PFSK-1 (cell line): ENCODE data around the gene AR.

ENCODE experiments used
- FOXP2 ChIP-seq: optimal IDR thresholded peaks from 2 replicates; pipeline ENCODE3; 2011; ENCODE audit warnings: borderline replicate concordance, control low read depth, inconsistent platforms; ENCODE audit not compliant: insufficient read depth; ENCODE audit errors: extremely low read length, extremely low read depth
- POLR2AphosphoS5 ChIP-seq: IDR thresholded peaks from 2 replicates; pipeline ENCODE4 v1.6.1; 2012; ENCODE audit warnings: low read depth, mild to moderate bottlenecking, control low read depth, low read length, moderate library complexity
- REST ChIP-seq, 2 experiments: IDR thresholded peaks; 2 replicates each; pipeline versions ENCODE4 v1.6.1 to v1.8.0; 2011 to 2012; ENCODE audit warnings: low read depth in 2 of 2, low read length in 2 of 2, control low read depth in 1 of 2, inconsistent platforms in 1 of 2, mild to moderate bottlenecking in 1 of 2, moderate library complexity in 1 of 2; ENCODE audit not compliant: insufficient read depth in 1 of 2
- SIN3A ChIP-seq: IDR thresholded peaks from 2 replicates; pipeline ENCODE4 v1.6.1; 2012; ENCODE audit warnings: mild to moderate bottlenecking, low read length, moderate library complexity, borderline replicate concordance; ENCODE audit not compliant: insufficient read depth
- TAF1 ChIP-seq: IDR thresholded peaks from 2 replicates; pipeline ENCODE4 v1.6.1; 2012; ENCODE audit warnings: low read length, control low read depth, borderline replicate concordance; ENCODE audit not compliant: insufficient read depth

The AR gene

GRCh38 chrX:67536564-67536963 is 7.3 kb upstream of the AR start:
- TF ChIP-seq FOXP2 (no peak), SIN3A (no peak), REST (IDR thresholded peaks at IDR 0.05; ENCODE audit: insufficient read depth in 1 of 2, low read depth in 2 of 2, low read length in 2 of 2) (no peak), POLR2AphosphoS5 (no peak), TAF1 (no peak)

GRCh38 chrX:67538383-67538782 is 5.4 kb upstream of the AR start:
- TF ChIP-seq SIN3A (no peak), POLR2AphosphoS5 (no peak), FOXP2 (no peak), TAF1 (no peak)

GRCh38 chrX:67544281-67545035 is 637 bp downstream of the AR start:
- TF ChIP-seq REST (IDR thresholded peaks at IDR 0.05; ENCODE audit: insufficient read depth in 1 of 2, low read depth in 2 of 2, low read length in 2 of 2): no peak
- no peak for TF ChIP-seq POLR2AphosphoS5
- no peak for TF ChIP-seq FOXP2
- TF ChIP-seq TAF1: no peak
- no peak for TF ChIP-seq SIN3A

- TF ChIP-seq FOXP2 (no peak), SIN3A (no peak), POLR2AphosphoS5 (no peak), REST (IDR thresholded peaks at IDR 0.05; ENCODE audit: insufficient read depth in 1 of 2, low read depth in 2 of 2, low read length in 2 of 2) (no peak), TAF1 (no peak)
These were observed 1.4 kb downstream of the AR start for GRCh38 chrX:67545036-67545821.

GRCh38 chrX:67545893-67546495 is 2.2 kb downstream of the AR start:
- no peak for TF ChIP-seq FOXP2
- TF ChIP-seq SIN3A: no peak
